Activated effector memory CD4-positive, alpha-beta T cell treated with Interleukin-2 at 50 U/mL for 16 hours (primary cell): ENCODE data around the gene TMCO4.
"Not testable (repeated sequence)": the region's sequence is repeated elsewhere in the genome, so short reads cannot be mapped to it uniquely, and the experiment has no call there.

Source experiments
- DNase-seq: peaks from one replicate; pipeline ENCODE4 v3.0.0-alpha.2; 2020

TMCO4 gene

GRCh38 chr1:19799230-19800075 is at the start of gene TMCO4:
TSS of gene TMCO4 (minus strand) at chr1:19799916. CDS start at chr1:19780758, 19,158 bp downstream.
- DNase-seq = peak; percentile 48

- DNase-seq = not testable (repeated sequence)
These were observed 49.6 kb upstream of the TMCO4 start for GRCh38 chr1:19849307-19849706.

GRCh38 chr1:19847334-19847733 is 47.6 kb upstream of the TMCO4 start:
- not testable (repeated sequence) for DNase-seq

GRCh38 chr1:19846338-19846737 is 46.6 kb upstream of the TMCO4 start:
- no peak for DNase-seq

GRCh38 chr1:19845555-19845954 is 45.8 kb upstream of the TMCO4 start:
- DNase-seq = no peak

- no peak for DNase-seq
These were observed 45.2 kb upstream of the TMCO4 start for GRCh38 chr1:19844731-19845495.

- DNase-seq = no peak
These were observed 40.5 kb upstream of the TMCO4 start for GRCh38 chr1:19840228-19840627.

- DNase-seq = no peak
These were observed 38.1 kb upstream of the TMCO4 start for GRCh38 chr1:19837866-19838265.

- DNase-seq = no peak
These were observed 35.9 kb upstream of the TMCO4 start for GRCh38 chr1:19835578-19835977.

- no peak for DNase-seq
These were observed 31.7 kb upstream of the TMCO4 start for GRCh38 chr1:19831441-19831840.

GRCh38 chr1:19828546-19828945 is 28.8 kb upstream of the TMCO4 start:
- no peak for DNase-seq

GRCh38 chr1:19825298-19825697 is 25.6 kb upstream of the TMCO4 start:
- DNase-seq = no peak

GRCh38 chr1:19824541-19824940 is 24.8 kb upstream of the TMCO4 start:
- no peak for DNase-seq

GRCh38 chr1:19824036-19824435 is 24.3 kb upstream of the TMCO4 start:
- no peak for DNase-seq

- DNase-seq = no peak
These were observed 20.0 kb upstream of the TMCO4 start for GRCh38 chr1:19819701-19820100.

- no peak for DNase-seq
These were observed 18.6 kb upstream of the TMCO4 start for GRCh38 chr1:19818324-19818723.

GRCh38 chr1:19817160-19817559 is 17.4 kb upstream of the TMCO4 start:
- DNase-seq = no peak

GRCh38 chr1:19816737-19817086 is 17.0 kb upstream of the TMCO4 start:
- DNase-seq = not testable (repeated sequence)

GRCh38 chr1:19815801-19816736 is 16.4 kb upstream of the TMCO4 start:
- DNase-seq = no peak

GRCh38 chr1:19814681-19815503 is 15.2 kb upstream of the TMCO4 start, which contains the start of gene RNF186:
TSS of gene RNF186 (minus strand) at chr1:19815283. CDS start at chr1:19815101, 182 bp downstream.
- DNase-seq = no peak

GRCh38 chr1:19814244-19814661 is 14.5 kb upstream of the TMCO4 start:
- no peak for DNase-seq

GRCh38 chr1:19813643-19813960 is 13.9 kb upstream of the TMCO4 start:
- no peak for DNase-seq
